GM11168 (cell line): ENCODE data around the gene MAPK1IP1L.
"Not testable (repeated sequence)": the region's sequence is repeated elsewhere in the genome, so short reads cannot be mapped to it uniquely, and the experiment has no call there.

ENCODE experiments used
- in situ Hi-C: fragments of 300-500 bp; cut with MboI; formaldehyde crosslinking; loops from one replicate; pipeline ENCODE4 v1.12.0; 2022; ENCODE audit warnings: low sequenced_read_pairs; ENCODE audit not compliant: unreplicated experiment

MAPK1IP1L gene

DNA sequence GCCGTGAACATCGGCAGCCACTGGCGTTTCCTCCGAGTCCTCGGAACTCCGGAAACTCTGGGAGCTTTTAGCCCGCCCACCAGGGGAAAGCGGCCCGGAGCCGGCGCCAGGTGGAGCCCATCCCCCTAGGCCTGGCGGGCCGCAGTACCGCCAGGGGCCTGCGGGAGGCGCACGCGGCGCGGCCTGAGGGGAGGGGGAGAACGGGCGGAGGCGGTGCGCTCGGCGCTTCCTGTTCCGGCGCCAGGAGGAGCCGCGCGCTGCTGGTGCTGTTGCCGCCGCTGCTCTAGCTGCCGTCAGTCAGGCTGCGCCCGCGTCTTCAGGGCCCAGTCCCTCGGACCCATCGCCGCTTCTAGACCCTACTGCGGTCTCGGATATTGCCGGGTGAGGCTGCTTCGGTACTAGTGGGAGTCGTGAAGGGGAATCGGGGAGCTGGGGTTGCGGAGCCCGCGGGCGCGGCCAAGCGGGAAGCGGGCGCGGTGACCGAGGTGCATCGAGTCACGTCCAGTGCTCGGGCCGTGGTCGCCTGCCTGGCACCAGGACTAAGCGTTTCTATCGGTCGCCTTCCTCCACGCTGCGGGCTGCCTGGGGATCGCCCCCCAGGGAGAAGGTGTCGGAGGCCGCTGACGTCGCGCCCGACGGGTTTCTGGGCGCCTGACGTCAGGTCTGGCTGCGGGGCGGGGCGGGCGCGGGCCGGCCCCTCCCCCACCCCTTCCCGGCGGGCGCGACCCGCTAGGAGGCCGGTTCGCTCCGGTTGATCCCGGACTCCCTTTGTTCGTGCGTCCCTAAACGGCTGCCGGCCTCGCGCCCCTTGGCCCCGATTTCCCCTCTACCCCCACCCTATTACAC is at the start of gene MAPK1IP1L:
TSS of gene MAPK1IP1L (plus strand) at position 225 of the 846 bp plus-strand sequence. CDS start 10,037 bp downstream, outside the sequence.
- in situ Hi-C loops: no loop called here

DNA sequence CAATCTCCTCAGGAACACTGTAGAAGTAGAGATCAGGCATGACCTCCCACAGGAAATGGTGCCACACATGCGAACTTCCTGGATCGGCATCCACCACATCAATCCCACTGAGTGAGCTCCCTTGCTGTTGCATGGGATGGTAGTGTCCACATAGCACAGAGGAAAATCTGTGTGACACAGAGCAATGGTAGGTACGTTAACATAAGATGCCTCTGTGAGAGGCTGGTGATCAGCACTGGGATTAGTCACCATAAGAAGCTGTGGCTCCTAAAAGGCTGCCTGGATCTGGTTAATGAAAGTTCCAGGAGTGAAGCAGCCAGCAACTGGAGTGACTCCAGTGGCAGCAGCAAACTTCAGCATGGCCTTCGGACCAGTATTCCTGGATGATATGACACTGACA is 46.4 kb upstream of the MAPK1IP1L start:
- in situ Hi-C loops: no loop called here

DNA sequence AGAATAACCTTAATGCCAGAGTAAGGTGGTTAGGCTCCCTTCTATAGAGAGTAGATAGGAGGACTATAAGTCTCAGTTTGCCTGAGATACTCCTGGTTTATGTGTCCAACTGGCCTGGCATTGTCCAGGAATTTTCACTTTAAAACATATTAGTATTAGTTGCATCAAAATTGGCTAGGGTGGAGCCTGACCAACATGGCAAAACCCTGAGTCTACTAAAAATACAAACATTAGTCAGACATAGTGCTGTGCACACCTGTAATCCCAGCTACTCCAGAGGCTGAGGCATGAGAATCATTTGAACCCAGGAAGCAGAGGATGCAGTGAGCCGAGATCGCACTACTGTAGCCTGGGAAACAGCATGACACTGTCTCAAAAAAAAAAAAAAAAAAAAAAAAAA is 36.4 kb upstream of the MAPK1IP1L start:
- in situ Hi-C loops: no loop called here

DNA sequence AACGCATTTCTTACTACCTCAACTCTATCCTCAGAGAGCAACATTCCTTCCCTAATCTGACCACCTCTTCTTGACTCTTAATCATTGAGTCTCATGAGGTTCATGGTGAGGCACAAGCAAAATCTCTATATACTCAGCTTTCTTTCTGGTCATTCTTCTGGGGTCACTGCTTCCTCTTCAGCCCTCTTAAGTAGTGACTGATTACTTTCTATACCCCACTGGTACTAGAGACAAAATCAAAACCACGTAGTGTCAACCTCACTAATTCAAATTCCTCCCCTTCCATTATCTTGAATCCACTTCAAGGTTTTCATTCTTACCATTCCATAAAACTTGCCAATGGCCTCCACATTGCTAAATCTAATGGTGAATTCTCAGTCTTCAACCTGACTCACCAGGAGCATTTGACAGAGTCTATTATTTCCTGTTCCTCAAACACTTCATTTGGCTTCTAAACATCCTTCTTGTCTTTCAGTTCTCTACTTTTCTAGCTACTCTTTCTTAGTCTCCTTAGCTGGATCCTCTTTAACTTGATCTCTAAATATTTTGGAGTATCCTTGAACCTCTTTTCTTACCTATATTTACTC is 31.4 kb upstream of the MAPK1IP1L start:
- in situ Hi-C loops: no loop called here

DNA sequence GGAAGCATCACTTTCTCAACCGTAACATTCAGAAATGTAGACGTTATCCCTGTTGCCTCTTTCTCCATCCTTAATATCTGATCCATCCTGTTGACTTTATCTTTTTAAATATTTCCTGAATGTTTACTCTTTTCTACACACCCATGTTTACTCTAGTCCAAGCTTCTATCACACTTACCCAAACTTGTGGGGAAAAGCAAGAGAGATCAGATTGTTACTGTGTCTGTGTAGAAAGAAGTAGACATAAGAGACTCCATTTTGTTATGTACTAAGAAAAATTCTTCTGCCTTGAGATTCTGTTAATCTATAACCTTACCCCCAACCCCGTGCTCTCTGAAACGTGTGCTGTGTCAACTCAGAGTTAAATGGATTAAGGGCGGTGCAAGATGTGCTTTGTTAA is 27.1 kb upstream of the MAPK1IP1L start:
- in situ Hi-C loops: not testable (repeated sequence)

DNA sequence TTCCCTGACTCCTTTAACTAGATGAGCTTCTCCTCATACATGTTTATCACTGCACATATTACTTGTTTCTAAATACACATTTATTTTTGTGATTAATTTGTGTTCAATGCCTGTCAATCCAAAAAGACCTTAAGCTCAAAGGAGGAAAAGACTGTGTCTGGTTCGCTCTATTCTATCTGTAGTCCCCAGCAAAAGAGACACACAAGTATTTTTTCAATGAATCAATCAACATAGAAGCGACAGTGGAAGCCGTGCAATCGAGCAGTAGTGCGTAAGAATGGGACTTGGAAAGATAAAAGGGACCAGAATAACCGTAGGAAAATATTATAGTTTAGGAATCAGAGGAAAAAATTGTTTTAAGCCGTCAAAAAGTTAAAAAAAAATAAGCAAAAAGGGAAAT is 25.5 kb upstream of the MAPK1IP1L start:
- in situ Hi-C loops: no loop called here

DNA sequence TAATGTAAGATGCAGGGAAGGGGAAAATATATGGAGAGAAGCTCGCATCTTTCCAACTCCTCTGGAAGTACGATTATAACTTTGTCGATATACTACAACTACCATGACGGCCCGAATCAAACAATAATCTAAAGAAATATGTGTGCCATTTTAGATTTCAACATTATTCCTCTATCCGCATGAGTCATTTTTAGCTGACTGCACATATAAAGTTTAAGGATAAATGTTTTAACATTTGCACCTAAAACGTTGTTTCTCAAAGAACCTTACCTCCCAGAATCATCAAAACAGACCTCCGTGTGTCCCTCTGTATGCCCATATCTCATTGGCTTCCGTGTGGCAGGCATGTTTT is 25.0 kb upstream of the MAPK1IP1L start:
- in situ Hi-C loops: no loop called here

DNA sequence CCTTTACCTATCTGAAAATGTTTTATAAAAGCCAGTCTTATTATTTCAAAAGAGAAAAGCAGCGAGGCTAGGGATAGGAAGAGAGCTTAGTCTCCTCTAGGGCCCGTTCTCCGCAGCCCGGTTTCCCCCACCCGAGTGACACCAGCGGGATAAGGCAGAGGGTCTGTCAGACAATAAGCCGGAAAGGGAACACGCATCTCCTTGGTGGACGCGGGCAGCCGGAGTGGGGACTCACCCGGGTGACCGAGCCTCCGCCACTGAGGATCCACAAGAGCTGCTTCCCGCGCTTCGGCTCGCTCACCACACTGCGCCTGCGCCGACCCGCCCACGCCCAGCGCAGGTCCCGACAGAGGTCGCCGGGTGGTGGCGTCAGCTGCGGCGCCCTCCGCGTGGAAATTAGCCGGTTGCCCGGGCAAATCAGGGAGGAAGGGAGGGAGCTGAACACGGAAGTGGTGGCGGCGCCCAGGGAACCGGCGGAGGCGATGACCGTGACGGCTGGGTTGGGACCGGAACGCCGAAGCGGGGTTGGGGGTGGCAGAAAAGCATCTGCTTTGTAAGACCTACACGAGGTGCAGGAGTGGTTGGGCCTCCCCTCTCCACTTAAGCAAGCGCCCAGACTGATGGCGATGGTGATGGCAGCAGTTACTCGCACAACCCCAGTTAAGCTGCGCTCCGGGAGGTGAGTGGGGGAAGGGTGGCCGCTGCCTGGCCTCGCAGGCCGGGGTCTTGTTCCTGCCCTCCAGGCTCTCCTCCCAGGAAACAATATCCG is 24.5 kb upstream of the MAPK1IP1L start, which contains the start of the genes SOCS4 and WDHD1:
TSS of gene SOCS4 (plus strand) at position 444 of the 769 bp plus-strand sequence. CDS start 15,806 bp downstream, outside the sequence.
TSS of gene WDHD1 (minus strand) at position 307 of the 769 bp plus-strand sequence. CDS start 312 bp downstream, outside the sequence.
- in situ Hi-C loops: no loop called here

DNA sequence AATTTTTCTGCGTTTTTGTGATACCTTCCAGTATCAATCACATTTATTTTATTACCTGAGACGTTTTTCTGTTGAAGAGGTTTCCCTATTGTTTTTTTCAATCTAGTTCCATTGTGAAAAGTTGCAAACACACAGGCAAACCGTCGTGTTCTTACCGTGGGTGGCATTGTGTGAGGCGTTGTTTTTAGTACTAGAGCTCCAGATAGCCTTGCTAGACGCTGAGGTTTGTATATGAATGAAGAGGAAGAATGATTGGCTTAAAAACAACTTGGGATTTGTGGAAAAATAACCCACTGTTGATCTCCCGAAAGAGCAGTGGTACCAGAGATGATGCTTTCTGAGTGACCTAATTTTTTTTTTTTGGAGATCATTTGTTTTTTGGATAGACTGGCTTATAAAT is 23.4 kb upstream of the MAPK1IP1L start:
- in situ Hi-C loops: no loop called here

DNA sequence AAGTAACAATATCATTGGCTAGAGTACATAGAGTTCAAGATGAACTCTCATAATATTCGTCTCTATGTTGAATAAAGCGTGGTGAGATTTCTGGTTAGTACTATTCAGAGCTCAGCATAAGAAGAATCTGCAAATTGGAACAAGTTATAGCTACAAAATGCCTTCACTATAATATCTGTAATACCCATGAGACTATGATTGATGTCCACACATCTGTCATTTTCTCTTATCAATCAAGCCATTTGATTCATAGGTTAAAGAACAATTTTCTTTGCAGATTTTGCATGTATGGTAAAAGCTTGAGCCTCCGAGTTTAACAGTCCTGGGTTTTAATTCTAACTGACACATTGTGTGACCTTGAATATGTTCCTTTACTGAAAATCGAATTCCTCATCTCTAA is 23.0 kb upstream of the MAPK1IP1L start:
- in situ Hi-C loops: no loop called here

DNA sequence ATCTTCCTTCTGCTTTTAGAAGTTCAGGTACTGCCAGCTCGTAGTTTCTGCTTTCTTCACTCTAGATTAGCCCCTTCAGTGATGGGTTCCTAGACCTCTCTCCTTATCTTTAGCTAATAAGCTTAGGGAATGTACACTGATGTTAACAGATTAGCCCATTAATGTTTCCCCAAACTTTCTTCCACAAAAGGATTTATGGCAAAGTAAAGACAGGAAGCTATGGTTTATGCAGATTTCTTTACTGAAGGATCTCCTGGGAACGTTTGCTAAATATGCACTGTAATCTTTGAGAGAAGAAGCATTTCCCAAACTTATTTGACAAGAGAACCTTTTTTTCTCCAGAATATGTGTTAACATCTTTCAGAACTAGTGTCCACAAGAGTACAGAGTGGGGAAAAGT is 20.3 kb upstream of the MAPK1IP1L start:
- in situ Hi-C loops: no loop called here

DNA sequence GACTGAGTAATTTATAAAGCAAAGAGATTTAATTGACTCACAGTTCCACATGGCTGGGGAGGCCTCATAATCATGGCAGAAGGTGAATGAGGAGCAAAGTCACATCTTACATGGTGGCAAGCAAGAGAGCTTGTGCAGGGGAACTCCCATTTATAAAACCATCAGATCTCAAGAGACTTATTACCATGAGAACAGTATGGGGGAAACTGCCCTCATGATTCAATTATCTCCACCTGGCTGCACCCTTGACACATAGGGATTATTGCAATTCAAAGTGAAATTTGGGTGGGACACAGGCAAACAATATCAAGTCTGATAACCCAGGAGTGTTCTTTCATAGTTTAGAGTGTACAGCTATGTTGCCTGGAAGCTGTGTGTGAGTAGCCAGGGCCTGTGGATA is 13.5 kb upstream of the MAPK1IP1L start:
- in situ Hi-C loops: not testable (repeated sequence)

DNA sequence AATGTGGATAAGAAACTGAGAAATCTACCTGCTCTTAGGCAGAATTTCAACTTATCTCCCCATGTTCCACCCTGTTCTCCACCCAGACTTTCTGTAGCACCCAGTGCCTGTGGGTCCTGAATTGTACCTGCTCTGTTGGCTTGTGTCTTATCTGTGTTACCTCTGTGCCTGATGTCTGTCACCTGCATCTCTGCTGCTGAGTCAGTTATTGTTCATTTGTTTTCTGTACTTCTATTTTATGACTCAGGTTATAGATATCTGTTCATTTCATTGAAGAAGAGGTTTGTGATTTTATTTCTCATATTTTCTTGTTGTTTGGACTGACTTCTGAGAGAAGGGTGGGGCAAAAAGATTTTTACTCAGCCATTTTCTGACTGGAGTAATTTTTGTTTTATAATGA is 12.7 kb upstream of the MAPK1IP1L start:
- in situ Hi-C loops: no loop called here

DNA sequence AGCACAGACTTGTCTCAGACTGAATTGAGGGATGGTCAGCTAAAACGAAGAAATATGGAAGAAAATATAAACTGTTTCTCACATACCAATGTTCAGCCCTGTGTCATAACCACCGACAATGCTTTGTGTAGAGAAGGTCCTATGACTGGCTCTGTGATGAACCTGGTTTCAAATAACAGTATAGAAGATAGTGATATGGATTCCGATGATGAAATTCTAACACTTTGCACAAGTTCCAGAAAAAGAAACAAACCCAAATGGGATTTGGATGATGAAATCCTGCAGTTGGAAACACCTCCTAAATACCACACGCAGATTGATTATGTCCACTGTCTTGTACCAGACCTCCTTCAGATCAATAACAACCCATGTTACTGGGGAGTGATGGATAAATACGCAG is 7.9 kb upstream of the MAPK1IP1L start:
- in situ Hi-C loops: no loop called here

DNA sequence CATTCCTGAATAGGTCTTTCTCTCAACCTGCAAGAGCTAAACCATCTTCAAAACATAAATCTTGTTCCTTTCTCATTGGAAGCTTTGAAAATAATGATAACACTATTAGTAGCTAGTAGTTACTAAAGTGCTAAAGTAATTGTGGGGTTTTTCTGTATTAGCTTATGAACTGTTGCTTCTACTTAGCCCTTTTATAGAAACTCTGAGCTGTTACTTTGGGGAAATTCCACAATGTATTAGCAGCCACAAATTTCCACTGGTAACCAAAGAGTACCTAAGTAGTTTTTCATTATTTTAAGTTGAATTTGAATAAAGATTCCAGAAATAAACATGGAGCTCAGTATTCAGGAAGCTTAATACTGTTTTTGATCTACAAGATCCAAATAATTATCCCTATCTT is 6.4 kb upstream of the MAPK1IP1L start:
- in situ Hi-C loops: no loop called here

DNA sequence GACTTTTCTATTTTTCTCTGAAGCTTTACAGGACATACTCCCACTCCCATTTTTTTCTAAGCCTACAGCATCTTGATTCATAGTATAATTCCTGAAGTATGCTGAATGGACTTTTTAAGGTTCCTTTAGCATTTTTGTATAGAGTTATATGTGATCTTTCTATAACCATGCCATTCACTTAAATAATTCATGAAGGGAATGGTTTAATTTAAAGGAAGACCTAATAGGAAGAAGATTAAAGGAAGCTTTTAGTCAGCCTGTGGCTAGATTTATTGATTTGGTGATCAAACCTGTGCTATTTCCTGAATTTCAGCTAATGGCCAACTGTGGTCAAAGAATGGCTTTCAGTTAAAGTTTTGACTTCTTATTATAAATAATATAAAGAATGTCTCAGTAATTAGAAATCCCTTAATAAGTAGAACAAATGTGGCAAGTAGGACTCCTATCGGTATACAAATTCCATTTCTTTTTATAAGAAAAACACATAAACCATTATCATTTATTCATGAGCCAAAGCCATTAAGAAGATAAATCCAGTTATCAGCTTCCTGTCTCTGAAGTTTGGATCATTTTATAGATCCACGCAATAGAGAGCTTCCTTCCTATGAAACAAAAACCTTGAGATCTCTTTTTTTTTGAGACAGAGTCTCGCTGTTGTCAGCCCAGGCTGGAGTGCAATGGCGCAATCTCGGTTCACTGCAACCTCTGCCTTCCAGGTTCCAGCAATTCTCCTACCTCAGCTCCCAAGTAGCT is 4.0 kb upstream of the MAPK1IP1L start:
- in situ Hi-C loops: no loop called here

DNA sequence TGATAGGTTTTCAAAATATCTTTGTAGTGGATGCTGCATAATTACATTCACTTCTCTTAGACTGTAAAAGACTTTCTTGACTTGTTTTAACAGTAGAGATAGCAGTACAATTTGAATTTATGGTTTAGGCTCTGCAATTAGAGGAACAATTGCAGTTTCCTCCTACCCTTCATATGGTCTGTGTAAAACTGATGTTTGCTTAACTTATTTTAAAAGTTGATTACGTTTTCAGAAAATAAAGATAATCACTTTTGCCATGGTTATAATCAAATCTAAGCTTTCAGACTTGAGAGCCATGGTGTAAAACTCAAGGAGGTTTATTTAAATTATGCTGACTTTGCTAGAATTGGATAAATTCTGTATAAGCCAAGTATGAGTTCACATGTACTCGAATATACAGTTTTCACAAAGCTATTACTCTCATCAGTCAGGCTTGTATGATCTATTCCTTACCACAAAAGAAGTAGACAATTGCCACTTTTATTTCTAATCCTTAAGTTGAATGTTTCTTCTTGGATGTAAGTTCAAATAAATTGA is 2.5 kb upstream of the MAPK1IP1L start:
- in situ Hi-C loops: no loop called here

DNA sequence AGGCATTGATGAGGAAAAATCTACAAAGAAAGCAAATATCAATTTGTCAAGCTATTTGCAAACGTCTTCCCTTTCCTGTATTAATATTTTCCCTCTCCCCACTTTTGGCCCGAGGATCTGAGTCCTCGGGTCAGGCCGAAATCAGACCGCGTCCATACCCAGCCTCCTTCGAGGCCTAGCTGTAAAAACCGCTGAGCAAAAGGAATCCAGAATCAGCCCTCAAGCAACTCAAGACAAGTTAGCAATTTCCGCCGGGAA is 353 bp upstream of the MAPK1IP1L start:
- in situ Hi-C loops: no loop called here

DNA sequence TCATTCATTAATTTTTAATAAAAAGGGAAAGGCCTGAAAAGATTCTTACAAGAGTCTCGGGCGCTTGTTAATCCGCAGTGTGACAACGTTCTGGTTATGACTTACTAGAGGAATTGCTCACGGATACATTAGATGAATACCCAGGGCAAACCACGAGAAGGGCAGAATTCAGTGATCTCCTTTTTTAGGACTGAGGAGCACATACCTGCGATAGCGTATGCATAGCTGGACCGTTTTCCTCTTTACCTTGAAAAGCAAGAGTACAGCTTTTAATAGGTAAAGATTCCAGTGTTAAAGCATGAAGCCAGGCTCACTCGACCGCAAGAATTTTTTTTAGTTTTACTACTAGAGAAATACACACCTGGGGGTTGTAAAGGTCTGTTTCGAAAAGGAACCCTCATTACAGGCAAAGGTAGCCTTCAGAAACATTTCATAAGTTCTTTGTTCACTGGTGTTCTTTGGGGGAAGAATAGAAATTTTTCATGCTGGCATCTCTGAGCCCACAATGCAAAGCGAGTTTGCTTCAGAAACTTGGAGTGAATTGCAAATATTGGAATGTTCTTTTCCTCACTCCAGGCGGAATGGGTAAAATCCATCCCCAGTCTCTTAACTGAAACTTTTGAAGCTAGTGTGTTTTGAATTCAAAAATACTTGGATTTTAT is 953 bp downstream of the MAPK1IP1L start:
- in situ Hi-C loops: no loop called here

DNA sequence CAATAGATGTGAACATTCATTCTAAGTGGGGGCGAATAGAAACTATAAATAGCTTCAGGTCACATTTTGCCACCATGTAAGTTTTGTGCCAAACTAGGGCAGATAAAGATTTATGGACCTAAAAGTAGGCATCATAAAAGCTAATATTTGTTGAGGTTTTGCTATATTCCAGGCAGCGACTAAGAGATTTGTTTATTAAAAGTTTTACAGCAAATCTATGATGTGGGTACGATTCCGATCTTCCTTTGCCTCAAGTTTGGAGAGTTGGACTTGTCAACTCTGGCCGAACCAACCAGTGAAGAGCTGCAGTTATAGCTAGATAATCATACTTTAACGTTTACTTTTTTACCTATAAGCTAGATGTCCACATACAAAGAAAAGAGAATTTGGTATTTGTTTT is 1.6 kb downstream of the MAPK1IP1L start:
- in situ Hi-C loops: no loop called here
